GM19043 (cell line): ENCODE results near the gene OR1L6.

ENCODE experiments used
- ATAC-seq: cut with Tn5 transposase; IDR thresholded peaks from one replicate; pipeline ENCODE4 v1.9.1; 2021; ENCODE audit warnings: low read depth; ENCODE audit not compliant: unreplicated experiment

Gene OR1L6

GRCh38 chr9:122742003-122742402, at the start of gene OR1L6:
Gene OR1L6, plus strand, starts transcription at chr9:122742303. Its CDS starts 7,545 bp downstream, at chr9:122749848.
- ATAC-seq, result no peak

DNA sequence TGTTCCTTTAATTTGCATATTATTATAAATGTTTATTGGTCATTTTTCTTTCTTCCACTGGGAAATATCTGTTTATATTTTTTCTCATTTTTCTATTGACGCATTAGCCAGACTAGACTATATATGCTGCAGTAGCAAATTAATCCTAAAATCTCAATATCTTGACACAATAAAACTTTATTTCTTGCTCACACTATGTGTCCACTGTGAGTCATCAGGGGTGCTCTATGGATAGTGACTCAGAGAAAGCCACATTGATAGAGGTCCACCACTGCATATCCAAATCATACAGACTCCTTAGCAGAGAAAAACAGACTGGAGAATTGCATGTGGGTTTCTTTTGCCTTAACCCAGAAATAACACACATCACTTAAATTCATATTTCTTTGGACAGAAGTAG, 46.4 kb upstream of the OR1L6 start:
- no peak for ATAC-seq

GRCh38 chr9:122718038-122718437, 24.1 kb upstream of the OR1L6 start:
- no peak for ATAC-seq

DNA sequence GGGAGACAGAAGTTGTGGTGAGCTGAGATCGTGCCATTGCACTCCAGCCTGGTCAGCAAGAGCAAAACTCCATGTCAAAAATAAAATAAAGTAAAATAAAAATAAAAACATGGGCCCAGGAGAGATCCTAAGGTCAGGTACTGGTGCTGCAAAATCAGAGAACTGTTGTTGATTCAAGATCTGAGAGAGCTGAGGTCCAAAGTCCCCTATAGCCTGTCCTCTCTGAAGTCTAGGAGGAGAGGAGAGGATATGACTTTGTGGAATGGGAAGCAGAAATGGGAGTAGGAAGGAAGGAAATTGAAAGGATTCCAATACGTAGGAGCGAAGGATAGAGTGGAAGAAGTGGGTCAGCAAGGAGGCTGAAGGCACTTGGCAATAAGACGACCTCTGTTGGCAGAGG, 22.9 kb upstream of the OR1L6 start:
- no peak for ATAC-seq

DNA sequence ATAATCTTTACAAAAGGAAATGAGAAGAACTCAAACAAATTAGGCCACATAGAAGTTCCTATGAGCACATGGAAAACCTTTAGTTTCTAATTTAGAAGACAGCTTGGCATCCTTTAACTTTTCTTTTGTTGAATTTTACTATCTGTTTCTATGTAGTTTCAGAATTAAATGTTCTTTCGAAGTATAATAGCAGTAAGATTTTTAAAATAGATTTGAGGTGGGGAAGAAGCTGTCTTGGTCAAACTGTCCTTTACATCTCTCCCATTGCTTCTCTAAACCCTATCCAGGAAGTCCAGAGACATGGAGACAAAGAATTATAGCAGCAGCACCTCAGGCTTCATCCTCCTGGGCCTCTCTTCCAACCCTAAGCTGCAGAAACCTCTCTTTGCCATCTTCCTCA, 18.4 kb upstream of the OR1L6 start, which contains the start of gene OR1L4:
TSS of gene OR1L4 (plus strand) at position 301 of the 400 bp plus-strand sequence. CDS start at position 301, 0 bp downstream.
- no peak for ATAC-seq

DNA sequence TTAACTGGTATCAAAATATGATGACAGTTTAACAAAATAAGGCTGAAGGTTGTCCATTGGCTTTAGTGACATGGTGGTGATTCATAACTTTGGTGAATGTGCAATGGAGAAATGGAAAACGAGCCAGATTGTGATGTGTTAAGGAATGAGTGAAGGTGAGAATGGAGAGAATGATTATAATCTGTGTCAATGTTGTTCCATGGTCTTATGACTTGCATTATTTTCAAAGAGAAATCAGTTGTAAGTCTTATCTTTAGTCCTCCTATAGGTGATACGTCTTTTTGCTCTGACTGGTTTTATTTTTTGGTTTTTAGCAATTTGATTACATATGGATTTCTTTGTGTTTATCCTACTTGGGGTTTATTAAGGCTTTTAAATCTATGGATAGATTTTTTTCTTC, 12.7 kb downstream of the OR1L6 start:
- ATAC-seq, result no peak

DNA sequence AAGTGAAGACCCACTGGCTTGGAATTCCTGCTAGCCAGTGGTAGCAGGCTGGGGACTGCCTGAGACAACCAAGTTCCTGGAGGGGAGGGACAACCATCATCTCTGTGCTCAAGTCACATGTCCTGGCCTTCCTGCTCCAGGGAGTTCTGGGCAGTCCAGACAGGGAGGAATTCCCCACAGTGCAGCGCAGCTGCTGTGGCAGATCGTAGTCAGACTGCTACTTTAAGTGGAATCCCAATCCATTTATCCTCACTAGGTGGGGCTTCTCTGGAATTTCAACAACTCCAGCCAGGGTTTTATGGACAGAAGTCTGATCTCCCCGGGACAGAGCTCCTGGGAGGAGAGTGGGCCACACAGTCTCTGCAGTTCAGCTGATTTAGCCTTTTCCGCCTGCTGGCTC, 25.7 kb downstream of the OR1L6 start:
- no peak for ATAC-seq

DNA sequence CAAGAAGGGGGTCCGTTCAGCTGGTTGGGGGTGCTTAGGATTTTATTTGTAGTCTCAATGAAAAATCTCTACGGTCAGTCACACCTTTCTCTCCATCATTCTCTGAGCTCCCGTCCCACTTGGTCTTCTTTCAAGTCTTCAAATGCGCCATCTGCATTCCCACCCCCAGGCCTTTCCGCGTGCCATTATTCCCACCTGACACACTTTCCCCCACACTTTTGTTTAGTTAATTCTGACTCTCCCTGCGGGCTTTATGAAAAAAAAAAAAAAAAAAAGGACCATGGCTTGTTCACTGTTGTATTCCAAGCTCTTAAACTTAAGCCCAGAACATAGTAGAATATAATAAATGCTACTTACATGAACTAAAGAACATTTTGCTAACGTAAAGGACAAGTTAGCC, 34.9 kb downstream of the OR1L6 start:
- ATAC-seq, result no peak

- no peak for ATAC-seq
Observed at GRCh38 chr9:122777935-122778627, 36.0 kb downstream of the OR1L6 start.

DNA sequence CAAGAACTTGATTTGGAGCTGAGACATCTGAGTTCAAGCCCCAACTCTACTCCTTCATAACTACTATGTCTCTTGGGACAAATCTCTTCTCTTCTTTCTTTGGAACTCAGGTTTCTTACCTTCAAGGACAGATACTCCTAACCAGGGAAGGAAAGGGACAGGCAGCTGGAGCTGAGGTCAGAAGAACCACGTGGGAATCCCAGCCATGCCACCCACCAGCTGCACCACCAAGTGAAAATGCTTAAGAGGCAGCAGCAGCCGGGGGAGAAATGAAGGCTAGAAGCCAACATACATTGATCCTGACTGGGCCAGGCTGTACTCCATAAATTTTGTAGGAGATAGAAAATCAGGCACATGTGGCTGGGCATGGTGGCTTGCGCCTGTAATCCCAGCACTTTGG, 37.1 kb downstream of the OR1L6 start:
- ATAC-seq, result no peak

GRCh38 chr9:122780026-122780425, 37.9 kb downstream of the OR1L6 start:
- ATAC-seq, result no peak

DNA sequence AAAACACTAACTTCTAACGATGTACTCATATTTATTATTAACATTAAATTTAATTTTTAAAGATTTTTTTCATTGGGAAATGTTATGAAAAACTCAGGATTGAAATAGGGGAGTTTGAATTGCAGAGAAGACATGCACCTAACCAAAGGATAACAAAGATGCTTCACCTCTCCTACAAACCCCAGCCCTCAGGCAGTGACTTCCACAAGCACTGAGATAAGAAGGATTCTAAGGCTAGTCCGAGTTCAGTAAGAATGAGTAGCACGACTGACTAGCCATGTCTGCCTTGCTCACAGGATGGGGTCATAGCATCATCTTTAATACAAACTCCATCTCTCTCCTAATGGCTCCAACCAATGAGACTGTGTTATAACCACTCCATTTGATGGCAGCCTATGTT, 39.6 kb downstream of the OR1L6 start:
- no peak for ATAC-seq

- no peak for ATAC-seq
Observed at GRCh38 chr9:122785269-122785668, 43.2 kb downstream of the OR1L6 start.

DNA sequence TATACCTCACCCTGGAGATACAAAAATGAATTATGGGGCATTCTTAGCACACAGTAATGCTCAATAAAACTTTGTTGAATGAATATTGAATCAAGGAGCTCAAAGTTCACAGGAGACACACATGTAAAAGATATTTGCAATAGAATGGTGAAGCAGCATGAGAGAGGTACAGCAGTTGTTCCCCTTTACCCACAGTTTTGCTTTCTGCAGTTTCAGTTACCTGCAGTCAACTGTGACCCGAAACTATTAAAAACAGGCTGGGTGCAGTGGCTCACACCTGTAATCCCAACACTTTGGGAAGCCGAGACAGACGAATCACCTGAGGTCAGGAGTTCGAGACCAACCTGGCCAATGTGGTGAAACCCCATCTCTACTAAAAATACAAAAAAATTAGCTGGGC, 44.2 kb downstream of the OR1L6 start:
- ATAC-seq, result no peak

- no peak for ATAC-seq
Observed at GRCh38 chr9:122788831-122789230, 46.7 kb downstream of the OR1L6 start, which contains the start of gene OR5C1. Gene OR5C1, plus strand, starts transcription at chr9:122788933. Its CDS starts 0 bp downstream, at chr9:122788933.

DNA sequence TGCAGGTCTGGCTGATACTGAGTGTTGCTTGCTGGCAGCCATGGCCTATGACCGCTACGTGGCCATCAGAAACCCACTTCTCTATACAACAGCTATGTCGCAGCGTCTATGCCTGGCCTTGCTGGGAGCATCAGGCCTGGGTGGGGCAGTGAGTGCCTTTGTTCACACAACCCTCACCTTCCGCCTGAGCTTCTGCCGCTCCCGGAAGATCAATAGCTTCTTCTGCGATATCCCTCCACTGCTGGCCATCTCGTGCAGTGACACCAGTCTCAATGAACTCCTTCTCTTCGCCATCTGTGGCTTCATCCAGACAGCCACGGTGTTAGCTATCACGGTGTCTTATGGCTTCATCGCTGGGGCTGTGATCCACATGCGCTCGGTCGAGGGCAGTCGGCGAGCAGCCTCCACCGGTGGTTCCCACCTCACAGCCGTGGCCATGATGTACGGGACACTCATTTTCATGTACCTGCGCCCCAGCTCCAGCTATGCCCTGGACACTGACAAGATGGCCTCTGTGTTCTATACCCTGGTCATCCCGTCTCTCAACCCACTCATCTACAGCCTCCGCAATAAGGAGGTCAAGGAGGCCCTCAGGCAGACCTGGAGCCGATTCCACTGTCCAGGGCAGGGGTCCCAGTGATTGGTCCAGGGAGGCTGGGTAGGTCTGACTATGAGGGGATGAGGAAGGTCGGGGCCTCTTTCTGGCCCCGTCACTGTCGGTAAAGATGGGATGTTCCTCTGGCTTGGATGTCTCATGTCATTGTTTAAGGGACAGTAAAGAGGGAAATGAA, 47.3 kb downstream of the OR1L6 start:
- ATAC-seq, result no peak

DNA sequence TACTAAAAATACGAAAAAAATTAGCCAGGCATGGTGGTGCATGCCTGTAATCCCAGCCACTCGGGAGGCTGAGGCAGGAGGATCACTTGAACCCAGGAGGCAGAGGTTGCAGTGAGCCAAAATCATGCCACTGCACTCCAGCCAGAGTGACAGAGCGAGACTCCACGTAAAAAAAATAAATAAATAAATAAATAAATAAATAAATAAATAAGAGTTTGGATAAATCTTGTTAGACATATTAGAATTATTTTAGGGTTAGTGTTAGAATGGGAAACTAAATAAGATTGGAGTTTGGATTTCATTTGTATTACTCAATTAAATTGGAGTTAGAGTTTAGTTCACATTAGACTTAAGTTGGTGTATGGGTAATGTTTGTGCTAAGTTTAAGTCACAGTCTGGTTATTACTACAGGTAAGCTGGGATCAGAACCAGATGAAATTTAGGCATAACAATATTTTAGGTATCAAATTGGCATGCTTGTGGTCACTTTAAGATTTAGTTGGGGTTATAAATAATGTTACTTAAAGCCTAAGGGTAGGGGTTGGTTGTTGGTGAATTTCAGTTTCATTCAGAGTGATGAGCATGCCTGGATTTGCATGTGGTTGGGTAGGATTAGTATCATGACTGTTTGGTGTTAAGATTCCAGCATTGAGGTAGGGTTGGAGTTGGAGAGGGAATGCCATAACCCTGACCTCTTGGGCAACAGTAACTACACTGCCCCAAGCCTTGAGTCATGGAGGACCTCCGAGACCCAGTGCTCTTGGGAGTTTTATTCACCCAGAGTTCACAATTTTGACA, 50.0 kb downstream of the OR1L6 start:
- no peak for ATAC-seq

- ATAC-seq, result no peak
Observed at GRCh38 chr9:122797316-122798063, 55.4 kb downstream of the OR1L6 start.
